ENCODE results near the gene ZSCAN9.

Gene ZSCAN9

DNA sequence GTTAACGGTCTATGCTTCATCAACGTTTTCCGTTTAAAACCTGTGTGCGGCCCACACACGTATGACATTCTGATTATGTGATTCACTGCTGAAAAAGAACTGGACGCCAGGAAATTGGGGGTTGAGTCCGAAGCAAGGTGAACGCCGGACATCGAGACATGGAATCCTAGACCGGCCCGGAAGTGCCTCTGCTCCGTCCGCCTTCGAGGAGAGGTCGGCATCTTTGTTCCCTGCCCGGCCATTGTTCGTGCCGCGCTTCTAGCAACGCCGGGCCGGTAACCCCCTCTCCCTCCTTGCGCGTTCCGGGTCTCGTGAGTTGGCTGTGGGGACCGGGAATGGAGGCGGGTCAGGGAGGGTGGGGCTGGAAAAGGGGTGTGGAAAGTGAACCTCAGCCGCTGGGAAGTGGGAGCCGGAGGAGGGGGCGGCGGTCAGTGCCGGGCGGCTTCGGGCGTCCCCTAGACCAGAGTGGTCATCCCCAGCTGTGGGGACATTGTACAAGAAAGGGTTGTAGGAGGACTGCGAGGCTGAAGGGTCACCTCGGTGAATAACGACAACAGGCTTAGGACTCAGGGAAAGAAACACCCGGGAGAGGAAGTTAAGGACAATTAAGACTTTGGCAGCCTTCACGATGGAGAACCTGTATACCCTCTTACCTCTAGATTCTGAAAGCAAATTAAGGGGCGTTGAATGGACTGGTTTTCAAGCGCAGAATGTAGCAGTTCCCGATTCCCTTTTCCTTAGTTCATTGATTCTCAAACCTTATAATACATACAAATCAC lies at the start of gene ZSCAN9:
TSS of gene ZSCAN9 (plus strand) at position 220 of the 779 bp plus-strand sequence. CDS start 1,810 bp downstream, outside the sequence.
- DNase-seq: peak; percentile 78 to 85

DNA sequence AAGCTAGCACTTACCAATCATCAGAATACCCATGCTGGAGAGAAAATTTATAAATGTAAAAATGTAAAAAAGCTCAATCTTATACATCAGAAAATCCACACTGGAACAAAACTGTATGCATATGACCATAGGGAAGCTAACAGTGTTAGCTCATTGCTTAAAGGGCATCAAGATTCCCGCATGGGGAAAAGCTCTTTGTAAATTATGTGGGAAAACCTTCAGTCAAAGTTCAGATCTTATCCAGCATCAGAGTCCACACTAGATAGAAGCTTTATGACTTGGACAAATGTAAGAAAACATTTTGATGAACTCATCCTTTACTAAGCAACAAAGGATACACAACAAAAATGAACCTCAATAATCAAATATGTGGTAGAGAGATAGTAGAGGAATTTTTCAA lies 48.7 kb upstream of the ZSCAN9 start:
- no peak for DNase-seq

DNA sequence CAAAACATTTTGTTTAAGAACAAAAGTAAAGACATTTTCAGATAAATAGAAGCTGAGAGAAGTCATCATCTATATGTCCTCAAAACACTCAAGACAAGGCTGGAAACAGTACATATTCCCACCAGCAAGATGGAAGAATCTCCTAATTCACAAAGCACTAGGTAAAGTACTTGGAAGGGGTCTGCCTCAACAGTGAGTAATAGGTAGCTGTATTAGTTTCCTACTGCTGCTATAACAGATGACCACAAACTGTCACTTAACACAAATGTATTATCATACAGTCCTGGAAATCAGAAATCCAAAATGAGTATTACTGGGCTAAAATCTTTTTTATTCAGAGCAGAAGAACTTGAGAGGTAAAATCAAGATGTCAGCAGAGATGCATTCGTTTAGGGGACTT lies 42.8 kb upstream of the ZSCAN9 start:
- DNase-seq: no peak

DNA sequence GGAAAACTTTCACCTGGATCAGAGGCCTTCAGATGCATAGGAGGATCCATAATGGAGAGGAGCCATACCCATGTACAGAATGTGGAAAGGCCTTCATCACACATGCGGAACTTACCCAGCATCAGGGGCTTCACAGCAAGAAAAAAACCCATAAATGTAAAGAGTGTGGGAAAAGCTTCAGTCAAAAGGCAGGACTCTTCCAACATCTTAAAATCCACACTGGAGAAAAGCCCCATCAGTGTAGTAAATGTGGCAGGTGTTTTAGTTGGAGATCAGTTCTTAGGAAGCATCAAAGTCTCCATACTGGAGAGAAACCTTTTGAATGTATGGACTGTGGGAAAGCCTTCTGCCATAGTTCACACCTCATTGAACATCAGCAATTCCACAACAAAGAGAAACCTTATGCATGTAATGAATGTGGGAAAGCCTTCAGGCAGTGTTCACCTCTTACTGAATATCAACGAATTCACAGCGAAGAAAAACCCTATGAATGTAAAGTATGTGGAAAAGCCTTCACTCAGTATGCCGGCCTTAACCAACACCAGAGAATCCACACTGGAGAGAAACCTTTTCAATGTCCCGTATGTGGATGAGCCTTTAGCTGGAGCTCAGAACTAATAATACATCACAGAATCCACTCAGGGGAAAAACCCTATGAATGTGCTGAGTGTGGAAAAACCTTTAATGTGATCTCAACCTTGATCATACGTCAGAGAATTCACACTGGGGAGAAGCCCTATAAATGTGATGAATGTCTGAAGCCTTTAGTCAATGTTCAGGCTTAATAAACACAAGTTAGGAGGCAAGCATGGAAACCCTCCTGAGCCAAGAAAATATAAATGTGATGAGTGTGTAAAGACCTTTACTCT lies 36.7 kb upstream of the ZSCAN9 start:
- no peak for DNase-seq

DNA sequence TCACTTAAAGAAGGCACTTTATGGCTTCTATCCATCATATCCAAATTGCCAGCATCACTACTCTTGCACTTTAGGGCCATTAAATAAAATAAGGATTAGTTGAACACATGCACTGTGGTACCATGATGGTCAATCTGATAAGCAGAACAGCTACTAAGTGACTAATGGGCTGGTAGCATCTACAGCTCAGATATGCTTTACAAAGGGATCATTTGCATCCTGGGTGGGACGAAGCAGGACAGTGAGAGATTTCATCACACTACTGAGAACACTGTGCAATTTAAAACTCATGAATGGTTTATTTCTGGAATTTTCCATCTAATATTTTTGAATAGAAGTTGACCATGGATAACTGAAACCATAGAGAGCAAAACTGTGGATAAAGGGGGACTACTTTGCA lies 25.1 kb upstream of the ZSCAN9 start:
- DNase-seq: no peak

DNA sequence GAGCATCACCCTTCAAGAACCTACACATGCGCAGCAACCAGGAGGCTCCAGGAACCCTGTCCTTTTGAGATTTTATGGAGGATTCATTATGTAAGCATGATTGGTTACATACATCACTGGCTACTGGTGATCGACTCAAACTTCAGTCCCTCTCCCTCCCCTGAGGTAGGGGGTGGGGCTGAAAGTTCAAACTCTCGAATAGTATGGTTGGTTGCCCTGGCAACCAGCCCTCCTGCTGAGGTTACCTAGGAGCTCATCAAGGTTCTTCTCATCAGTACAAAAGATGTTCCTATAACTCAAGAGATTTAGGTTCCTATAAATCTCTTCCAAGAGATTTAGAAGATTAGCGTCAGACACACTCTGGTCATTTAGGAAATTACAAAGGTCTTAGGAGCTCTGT lies 21.9 kb upstream of the ZSCAN9 start:
- DNase-seq: no peak

DNA sequence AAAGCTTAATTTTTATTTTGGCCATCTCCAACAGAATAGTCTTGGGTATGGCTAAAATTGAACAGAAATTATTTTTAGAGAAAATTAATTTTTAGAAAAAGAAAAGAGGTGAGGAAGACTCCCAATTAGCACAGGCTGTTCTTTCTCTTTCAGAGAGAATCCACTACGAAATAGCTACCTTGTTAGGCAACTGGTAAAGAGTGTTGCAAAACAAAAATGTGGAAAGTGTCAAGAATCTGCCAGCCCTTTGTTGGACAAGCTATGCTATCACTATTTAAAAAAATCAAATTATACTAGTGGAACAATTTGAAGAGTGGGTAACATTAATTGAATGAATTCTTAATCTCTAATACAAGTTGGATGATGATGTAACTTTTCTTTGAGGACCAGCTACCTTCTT lies 19.2 kb upstream of the ZSCAN9 start:
- no peak for DNase-seq

DNA sequence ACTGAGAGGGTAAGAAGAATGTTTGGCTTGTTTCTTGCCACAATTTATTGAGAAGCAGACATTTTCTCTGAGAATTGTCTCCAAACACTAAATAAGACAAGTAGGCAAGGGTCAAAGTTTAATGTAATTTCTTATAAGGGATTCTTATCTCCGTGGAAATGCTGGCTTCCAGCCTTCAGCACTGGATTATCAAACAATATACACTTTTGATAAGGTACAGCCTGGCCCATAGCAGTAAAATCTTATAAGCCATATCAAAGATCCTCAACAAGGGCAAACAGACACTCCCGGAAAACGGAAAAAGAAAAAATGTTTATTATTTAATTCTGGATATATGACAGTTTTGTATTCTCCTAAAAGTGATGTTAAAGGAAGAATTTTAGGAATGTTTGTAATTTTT lies 18.5 kb upstream of the ZSCAN9 start:
- no peak for DNase-seq

DNA sequence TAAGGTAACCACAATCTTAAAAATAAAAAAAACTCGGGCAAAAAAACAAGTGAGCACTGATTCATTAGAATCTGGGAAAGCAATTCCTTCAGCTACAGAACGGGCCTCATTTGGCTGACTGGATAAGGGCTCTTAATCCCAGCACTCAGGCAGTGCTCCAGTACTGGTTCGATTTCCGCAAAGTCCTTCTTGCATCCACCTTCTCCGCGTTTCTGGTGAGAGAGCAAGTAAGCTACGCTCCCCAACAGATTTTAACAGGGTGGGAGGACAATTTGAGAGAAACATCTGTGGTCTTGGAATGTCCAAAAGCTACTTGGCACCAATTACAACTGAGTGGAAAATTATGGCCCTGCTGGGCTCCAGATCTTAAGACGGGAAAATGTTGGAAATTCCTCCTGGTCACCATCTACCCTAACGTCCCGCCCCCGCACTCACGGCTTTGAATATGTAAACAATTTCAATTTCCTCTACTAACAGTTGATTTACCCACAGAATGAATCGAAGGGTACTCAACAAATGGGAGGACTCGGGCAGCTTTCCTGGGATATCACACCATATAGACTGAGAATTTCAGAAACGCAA lies 18.1 kb upstream of the ZSCAN9 start:
- no peak for DNase-seq

DNA sequence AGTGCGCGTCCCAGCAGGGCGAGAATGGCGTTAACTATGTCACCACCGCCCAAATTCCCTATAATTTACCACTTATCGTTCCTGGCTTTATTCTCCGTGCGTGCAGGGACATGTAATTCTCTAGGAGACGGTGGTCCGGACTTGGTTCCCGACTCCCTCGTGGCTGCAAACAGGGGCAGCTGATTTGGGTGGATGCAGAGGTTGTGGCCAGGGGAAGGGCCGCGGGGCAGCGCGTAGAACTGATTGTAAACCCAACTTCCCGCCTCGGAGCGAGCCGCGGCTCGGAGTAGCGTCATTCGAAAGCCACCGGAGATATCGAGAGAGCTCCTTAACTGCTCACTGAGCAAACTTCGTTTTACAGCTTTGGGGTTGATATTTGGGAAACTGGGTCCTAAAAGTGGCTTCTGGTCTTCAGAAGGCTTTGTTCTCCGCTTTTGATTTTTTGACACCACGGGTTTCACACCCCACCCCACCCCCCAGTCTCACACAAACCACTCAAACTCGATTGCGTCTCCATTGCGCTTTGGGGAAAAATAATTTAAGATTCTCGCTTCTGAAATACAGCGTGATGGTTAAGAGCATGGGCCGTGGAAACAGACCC lies 17.5 kb upstream of the ZSCAN9 start:
- DNase-seq: no peak

DNA sequence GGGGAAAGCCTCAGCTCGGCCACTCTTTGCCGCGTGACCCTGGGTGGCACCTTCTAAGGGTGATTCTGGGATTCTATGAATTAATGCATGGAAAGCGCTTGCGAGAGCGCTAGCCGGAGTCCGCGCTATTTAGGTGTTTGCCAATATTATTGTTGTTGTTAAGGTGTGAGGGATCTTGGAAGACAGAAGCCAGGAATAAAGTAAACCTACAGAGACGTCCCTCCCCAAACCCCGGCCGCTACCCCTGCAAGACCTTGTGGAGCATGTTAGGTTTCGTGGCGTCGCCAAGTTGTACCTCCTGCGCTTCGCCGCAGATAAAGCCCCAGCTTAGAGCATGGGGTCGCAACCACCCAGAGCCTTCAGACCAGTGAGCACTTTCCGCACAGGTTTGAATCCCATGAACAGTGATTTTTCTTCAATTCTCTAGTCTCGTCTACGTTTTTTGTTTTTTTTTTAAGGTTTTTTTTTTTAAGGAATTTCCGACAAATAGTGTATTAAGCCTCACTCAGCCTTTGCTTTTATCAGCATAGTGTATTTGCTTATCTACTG lies 16.9 kb upstream of the ZSCAN9 start:
- peak in 1 of 2 experiments; percentile 1 for DNase-seq

DNA sequence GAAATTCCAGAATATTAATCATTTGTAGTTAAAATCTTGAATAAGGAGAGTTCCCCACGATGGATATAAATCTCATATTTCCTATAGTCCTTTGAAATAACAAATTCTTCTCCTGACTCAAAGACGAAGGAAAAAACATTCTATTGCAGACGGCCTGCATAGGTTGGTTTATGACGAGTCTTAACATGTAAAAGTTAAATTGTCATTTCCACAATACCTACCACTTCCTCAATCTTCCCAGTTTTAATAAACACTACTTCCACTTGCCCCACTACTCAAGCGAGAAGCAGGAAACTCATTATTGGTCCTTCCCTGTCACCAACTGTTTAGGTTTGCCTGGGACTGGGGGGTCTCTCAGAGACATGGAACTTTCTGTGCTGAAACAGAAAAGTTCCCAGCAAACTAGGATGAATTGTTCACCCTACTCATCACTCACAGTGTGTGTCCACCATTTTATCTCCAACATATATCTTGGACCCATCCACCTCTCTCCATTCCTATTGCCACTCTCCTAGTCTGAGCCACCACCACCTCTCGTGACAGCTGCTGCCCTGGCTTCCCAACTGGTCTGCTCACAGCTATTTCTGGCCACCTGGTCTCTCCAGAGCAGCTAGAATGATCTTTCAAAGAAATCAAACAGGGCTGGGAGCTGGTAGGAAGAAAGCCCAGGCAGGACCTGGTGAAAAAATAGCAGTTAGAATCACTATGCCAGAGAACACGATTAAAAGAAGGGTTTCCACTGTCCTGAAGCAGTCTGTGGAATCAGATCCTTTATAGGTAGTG lies 15.1 kb upstream of the ZSCAN9 start:
- no peak for DNase-seq

DNA sequence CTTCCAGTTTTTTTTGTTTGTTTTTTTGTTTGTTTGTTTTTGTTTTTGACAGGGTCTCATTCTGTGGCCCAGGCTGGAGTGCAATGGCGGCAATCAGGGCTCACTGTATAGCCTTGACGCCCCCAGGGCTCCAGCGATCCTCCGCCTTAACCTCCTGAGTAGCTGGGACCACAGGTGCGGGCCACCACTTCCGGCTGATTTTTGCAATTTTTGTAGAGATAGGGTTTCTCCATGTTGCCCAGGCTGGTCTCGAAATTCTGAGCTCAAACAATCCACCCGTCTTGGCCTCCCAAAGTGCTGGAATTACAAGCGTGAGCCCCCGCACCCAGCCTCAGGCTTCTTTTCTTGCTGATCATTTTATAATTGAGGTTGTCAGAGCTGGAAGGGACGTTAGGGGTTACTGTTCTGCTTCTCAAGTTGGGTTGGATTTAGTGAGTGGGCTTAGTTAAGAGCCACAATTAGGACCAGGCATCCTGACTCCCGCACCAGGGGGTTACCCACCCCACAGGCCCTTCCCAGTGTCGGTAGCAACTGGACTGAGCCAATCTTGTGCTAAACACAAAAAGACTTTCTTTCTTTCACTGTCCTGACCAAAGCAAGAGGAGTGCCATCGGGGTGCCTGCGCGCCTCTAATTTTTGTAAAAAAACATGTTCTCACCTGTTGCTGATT lies 13.1 kb upstream of the ZSCAN9 start:
- no peak for DNase-seq

DNA sequence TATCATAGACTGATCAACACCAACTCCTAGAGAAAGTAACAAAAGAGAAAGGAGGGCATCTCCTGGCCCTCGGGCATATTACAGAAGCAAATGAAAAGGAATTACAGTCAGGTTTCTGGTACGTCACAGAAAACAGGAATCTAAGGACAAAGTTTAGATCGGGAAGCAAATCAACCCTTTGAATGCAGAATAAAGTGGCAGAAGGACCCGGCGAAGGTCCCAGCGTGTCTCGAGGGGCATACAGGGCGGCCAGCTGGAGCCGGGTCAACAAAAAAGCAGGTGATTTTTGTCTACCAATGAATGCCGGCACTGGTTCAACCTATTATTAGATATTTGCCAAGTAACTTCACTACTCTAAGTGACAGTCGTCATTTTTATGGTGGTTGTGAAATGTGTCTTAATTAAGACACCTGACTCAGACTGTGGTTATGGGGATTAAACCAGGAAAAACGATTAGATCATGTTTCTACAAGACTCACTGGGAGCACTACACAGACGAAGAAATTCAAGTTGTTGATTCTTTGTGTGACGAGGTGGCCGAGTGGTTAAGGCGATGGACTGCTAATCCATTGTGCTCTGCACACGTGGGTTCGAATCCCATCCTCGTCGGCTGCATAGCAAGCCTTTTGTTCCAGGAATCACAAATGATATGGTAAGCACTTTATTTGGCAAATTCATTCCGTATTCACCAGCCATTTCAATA lies 12.4 kb upstream of the ZSCAN9 start:
- peak; percentile 75 to 85 for DNase-seq

DNA sequence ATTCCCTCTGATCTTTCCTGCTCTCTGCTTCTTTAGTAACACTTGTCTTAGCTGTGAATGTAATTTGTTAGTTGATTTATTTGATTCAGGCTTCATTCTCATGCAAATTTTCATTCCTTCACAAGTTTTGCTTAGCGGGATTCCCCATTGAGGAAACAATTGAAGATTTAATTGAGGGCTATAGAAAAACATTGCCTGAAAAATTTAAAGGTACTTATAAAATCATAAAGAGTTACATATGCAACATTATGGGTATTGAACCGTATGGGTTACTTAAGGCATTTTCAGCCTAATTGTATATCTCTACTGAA lies 11.9 kb upstream of the ZSCAN9 start:
- no peak for DNase-seq

DNA sequence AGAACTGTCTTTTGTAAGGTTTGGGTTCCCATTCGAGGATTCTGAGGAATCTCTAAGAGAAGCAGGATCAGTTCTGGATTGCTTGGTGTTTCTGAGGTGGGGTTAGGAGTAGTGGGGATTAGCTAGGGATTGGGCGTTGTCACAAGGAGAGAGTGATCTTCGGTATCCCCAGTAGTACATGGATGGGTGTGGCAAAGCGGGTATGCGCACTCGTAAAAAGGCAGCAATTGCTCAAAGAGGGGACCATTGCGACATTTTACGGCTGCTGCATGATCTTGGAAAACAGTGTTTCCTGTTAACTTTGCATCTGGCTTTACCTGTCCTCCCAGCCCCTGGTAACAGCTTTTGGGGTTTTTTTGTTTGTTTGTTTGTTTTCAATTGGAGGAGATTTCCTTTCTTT lies 9.7 kb upstream of the ZSCAN9 start:
- DNase-seq: no peak

DNA sequence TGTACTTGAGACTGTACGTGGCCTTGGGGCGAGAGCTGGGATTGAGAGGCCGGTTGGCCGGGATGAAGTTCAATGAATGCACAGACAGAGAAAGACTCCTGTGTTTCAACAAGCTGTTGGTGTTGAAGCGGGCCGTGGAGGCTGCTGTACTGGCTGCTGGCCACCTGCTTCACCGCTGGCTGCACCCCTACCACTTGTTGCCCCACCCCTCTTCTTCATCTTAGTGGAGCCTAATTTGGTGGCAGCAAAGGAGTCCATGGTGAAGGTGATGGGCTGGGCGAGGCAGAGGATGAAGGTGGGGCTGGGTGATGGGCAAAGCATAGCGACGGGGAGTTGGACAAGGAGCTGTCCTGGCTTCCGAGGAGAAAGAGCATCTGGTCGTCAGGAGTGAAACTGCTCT lies 7.2 kb upstream of the ZSCAN9 start:
- DNase-seq: no peak

DNA sequence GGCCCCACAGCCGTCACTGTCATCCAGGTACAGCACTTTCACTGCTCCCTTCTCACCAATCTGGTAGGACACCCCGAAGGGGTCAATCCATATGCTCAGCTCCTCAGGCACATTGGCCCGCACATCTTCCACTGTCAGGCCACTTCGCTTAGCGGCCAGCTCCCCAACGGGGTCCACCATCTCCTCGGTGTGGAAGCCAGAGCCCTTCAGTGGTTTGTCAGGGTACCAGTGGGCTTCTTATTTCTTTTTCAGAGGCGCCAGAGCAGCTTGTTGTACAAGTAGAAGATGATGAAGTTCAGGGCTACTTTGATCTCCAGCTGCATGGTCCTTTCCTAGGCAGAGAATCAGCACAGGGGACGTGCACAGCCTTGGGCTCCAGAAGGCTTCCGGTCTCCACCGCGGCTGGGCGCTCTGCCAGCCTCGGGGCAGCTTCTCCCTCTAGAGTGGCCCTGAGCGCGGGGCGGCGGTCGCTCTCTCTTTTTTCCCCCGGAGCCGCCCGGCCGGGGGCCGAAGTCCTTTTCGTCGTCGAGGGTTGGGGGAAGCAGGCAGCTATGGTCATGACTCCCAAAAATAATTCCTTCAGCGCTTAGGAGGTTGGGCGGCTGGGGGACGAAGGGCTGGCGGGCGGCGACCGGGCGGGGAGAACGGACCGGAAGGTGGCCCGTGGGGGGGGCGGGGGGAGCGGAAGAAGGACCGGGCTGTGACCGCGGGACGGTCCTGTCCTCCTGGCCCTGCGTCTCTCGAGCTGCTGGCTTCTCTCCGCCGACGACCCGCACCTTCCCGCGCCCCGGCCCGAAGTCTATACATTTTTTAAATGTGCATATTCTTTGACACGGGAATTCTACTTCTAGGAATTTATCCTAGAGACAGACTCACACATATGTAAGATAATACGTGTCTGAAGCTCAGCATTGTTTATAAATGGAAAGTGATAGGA lies 6.5 kb upstream of the ZSCAN9 start:
- peak; percentile 66 to 83 for DNase-seq

DNA sequence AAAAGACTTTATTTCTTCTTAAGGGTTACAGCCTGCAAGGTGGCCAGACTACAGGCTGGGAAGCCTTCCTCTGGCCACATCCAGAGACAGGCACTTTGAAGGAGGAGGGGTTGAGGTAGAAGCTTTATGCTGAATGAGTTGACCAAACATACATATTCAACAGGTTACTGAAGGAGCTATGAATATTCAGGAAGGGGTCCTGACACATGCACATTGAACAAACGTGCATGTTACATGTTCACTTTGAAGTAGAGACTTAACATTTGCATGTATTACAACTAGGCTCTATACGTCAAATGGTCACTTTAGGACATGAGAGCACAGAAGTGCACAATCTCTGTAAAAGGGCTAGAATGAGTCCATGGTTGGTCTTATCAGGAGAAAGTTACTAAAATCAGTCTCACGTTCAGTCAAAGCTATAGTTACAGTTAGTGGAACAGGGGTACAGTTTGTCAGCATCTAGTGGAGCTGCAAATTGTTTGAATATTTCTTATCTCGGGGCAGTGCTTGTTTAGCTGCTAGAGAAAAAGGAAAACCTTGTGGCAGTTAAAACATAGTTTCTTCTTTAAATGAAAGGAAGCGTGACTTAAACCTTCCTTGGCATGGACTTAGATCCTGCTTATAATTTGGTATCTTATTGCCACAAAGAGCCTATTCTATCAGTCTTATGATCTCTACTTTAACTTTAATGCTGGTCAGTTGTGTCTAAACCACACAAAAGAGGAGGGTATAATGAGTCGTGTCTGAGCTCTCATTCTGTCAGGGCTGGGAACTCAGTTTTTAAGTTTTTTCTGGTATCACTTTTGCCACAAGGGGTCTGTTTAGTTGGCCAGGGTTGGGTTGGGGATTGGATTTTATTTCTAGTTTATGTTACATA lies 4.6 kb upstream of the ZSCAN9 start:
- no peak for DNase-seq
